Activated CD4-positive, alpha-beta T cell treated with anti-CD3 and anti-CD28 coated beads, Interleukin-2, amount 50 U/mL, for 16 hours (primary cell): ENCODE results near the gene LAMA2.

Experiments used
- DNase-seq: peaks from one replicate; pipeline ENCODE4 v3.0.0-alpha.2; 2020

The LAMA2 gene

GRCh38 chr6:129398764-129399163, 515.8 kb downstream of the LAMA2 start:
- DNase-seq, result no peak

GRCh38 chr6:129402244-129402643, 519.3 kb downstream of the LAMA2 start:
- DNase-seq, result no peak

DNA sequence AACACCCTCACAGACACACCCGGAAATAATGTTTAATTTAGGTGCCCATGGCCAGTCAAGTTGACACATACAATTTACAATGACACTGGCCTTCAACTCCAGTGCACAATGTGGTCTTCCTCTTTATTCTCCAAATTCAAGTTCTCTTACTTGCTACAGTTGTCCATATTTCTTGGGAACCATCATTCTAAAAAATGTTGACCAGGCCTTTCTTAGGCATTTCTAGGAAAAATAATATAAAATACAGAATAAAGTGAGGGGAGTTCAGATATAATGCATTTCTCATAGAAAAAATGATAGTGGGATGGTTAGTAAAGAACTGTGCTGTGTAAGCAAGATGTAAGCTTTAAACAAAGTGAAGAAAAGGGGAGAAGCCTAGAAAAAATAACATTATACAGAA, 528.2 kb downstream of the LAMA2 start:
- DNase-seq, result no peak

DNA sequence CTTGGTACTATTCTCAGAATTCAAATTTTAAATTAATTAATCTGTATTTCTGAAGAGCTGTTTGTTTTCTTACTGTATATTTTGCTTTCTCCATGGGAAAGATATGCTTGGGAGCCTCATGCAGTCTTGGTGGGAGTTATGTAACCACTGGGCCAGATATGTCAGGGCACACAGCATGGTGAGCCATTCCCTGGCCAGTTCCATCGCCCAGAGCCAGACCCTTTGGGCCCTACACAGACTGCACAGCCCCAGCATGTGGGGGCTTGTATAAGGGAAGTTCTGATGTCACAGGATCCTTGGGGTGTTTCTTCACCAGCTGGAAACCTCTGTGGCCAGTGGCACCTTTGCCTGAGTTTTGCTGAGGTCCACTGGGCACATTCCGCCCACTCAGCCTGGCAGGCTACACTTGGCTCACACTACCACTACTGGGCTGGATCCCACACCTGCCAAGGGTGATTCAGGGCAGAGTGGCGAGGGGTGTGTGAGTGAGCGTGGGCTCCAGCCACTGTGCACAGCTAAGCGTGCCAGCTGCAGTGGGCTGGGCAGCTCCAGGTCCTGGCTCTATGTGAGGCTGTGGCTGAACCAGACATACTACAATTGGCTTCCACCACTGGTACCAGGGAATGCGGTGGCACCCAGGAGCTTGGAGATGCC, 533.5 kb downstream of the LAMA2 start:
- DNase-seq, result no peak

- no peak for DNase-seq
These were observed 534.6 kb downstream of the LAMA2 start for GRCh38 chr6:129417416-129418086.

GRCh38 chr6:129419324-129419723, 536.4 kb downstream of the LAMA2 start:
- DNase-seq, result no peak

DNA sequence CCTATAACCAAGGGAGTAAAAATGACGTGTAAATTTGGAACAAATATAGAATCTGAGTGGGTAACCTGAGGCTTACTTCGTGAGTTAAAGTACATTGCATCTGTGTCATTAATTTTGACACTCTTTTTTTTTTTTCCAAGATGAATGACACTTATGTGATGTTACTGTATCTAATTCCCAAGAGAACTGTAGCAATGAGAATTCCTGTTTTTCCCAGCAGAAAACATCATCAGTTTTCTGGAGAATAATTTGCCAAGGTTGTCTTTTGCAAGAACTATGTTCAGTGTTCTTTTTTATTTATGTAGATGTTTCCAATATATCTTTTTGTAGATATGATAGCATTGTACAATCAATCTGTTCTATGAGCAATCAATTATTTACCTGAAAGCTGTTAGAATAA, 543.4 kb downstream of the LAMA2 start:
- DNase-seq, result no peak

GRCh38 chr6:129429956-129430355, 547.0 kb downstream of the LAMA2 start:
- DNase-seq, result no peak

GRCh38 chr6:129432738-129433137, 549.8 kb downstream of the LAMA2 start:
- DNase-seq, result no peak

DNA sequence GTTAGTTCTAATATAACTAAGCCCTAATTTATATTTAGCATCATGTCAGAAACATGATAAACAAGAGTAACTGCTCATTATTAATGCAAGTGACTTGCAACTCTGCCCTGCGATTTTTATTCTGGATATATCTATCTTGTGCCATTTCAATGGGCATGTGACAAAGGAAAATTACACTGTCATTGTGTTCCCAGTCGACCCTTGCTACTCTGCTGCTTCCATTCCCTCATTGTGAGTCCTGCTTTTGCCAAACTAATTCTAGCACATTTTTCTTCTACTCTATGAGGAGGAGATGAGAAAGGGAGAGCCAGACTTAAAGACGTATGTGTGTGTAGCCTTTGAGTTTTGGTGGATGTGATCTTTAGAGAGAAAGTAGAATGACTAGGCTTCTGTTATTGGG, 551.2 kb downstream of the LAMA2 start:
- DNase-seq, result no peak

- no peak for DNase-seq
These were observed 557.8 kb downstream of the LAMA2 start for GRCh38 chr6:129440691-129441090.

GRCh38 chr6:129444683-129445082, 561.7 kb downstream of the LAMA2 start:
- no peak for DNase-seq

- no peak for DNase-seq
These were observed 563.6 kb downstream of the LAMA2 start for GRCh38 chr6:129446272-129447197.

GRCh38 chr6:129447198-129447565, 564.2 kb downstream of the LAMA2 start:
- DNase-seq, result no peak

GRCh38 chr6:129448965-129449364, 566.0 kb downstream of the LAMA2 start:
- DNase-seq, result peak; percentile 81

DNA sequence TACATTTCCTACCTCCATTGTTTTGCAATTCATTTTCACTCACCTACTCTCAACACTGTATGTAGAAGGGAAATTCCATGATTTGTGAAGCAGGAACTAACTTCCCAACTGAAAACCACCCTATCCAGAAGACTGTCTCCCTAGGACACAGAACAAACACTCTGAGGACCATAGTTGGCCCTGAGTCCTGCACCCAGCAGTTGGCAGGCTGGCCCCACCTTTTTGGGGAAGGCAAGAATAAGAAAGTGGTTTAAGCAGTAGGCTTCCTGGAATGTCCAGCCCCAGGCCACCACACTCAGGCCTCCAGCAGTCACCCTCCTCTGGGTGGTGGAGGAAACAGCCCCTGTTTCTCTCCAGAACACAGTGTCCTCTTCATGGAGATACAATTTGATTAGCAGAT, 568.2 kb downstream of the LAMA2 start:
- DNase-seq, result no peak

GRCh38 chr6:129453073-129453472, 570.1 kb downstream of the LAMA2 start:
- DNase-seq, result peak; percentile 51

- DNase-seq, result no peak
These were observed 571.5 kb downstream of the LAMA2 start for GRCh38 chr6:129454488-129454887.

GRCh38 chr6:129455126-129455769, 572.3 kb downstream of the LAMA2 start:
- peak; percentile 34 for DNase-seq

- no peak for DNase-seq
These were observed 577.3 kb downstream of the LAMA2 start for GRCh38 chr6:129460221-129460620.

DNA sequence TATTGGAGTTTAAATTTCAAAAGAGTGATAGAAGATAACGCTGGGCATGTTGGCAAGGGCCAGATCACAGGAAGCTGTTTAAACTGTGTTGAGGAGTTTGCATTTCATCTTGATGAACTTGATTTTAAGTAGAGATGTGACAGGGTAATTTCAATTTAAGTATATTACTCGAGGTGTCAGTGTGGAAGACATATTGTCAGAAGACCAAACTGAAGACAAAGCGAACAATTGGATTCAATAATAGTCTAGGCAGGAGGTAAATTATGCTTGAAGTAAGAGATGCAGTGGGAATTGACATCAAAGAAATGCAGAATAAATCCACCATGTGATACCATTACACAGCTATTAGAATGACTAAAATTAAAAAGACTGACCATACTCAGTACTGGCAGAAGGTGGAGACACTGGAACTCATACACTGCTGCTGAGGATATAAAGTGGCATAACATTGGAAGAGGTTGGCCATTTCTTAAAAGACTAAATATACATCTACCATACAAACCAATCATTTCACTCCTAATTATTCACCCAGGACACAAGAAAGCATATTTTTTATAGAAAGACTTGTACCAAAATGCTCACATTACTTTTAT, 586.2 kb downstream of the LAMA2 start:
- DNase-seq, result no peak

DNA sequence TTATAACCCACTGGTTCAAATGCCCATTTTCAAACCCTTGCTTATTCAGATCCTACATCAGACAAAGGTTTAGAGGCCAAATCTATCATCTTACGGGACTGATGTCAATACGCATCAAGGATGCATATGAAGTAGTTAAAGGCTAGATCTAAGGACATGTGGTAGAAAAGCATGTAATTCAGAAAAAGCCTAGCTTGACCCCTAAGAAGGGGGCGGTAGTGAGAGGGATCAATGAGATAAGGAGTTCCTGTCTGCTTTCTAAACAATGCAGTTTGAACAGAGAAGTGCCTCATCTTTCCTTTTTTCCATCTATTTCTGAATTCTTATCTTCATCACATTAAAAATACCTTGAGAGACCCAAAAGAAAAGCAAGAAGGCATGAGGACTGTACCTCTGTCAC, 589.3 kb downstream of the LAMA2 start:
- DNase-seq, result no peak

GRCh38 chr6:129473546-129473945, 590.6 kb downstream of the LAMA2 start:
- no peak for DNase-seq
